NCI-H1436 (cell line): ENCODE results near the gene ACOXL.

Experiments
- DNase-seq: peaks from one replicate; lab custom pipeline; 2025; lab: John Stamatoyannopoulos, UW

The ACOXL gene

DNA sequence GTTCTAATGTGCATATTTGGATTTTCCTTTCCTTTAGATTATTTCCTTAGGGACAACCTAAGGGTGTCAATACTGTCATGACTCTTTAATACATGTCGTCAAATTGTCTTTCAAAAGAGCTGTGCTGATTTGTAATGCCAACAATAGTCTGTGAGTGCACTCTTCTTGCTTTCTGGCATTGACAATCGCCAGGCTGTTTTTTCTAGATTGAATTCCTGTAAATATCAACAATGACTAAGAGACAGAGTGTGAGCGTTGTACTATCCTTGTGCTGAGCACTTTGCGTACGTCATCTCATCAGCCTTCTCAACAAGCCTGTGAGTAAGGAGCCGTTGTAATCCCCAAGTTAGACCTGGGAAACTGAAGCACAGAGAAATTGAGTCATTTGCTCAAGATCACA, 96.0 kb downstream of the ACOXL start:
- DNase-seq = no peak

DNA sequence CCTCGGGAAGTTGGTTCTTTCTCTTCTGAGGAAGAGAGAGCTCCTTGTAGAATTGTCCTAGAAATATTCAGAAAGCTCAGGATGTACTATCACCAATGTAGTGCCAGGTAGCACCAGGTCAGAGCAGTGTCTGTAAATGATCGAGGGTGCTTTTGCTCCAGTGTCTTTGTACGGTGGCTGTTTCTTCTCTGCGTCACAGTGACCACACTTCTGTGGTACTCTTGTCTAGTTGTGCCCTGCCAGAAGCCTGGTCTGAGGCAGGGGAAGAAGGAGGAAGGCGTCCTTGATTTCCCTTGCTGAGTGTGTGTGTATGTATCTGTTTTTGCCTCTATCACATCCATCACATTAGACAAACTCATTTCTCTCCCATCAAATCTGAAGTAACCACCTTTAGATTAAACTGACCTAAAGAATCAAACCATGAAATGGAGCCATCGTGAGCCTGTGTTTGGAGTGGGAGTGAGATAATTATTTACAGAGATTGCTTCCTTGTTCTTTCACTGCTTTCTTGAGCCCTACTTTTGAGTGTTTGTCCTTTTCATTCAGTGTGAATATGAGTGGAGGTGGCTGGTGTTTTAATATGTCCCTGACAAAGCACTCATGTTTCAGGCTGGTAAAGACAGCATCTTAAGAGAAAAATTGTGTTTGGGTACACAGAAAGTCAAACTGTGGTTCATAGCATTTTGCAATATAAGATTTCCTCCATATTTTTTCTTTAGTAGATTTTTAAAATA, 97.2 kb downstream of the ACOXL start:
- no peak for DNase-seq

DNA sequence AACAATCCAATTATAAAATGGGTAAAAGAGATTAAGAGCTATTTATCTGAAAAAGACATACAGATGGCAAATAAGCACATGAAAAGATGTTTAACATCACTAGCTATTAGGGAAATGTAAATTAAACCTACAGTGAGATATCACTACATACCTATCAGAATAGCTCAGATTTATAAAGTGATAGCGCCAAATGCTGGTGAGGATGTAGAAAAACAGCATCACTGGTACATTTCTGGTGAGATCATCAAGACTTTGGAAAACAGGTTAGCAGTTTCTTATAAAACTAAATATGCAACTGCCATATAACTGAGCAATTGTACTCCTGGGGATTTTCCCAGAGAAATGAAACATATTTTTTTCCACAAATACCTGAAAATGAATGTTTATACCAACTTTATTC, 100.4 kb downstream of the ACOXL start:
- no peak for DNase-seq

DNA sequence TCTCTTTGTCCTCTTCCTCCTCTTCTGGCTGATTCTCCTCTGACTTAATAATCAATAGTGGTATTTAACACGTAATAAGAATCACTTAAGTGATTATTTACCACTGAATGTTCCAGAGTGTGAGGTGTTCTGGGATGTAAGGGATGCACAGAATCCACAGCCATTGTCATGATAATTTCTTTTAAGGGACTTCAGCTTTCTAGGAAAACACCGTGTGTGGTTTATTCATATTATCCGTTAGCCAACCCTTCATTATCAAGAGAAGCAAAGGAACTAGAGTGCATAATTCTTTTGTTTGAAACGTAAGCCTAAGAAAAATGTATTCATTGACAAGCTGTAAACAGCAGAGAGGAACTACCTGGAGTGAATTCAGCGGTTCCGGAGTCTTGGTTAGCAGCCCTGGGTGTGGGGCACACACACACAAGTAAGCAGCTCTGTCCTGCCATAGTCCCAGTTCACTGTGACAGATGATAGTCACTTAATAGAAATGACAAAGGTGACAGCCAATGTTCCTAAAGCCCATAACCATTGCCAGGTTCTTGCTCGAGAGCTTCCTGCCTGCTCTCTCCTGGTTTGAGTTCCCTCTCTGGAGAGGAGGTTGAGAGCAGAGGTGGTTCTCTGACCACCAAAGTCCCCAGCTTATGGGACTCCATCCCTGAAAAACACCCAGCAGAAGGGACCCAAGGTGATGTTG, 101.9 kb downstream of the ACOXL start:
- no peak for DNase-seq

DNA sequence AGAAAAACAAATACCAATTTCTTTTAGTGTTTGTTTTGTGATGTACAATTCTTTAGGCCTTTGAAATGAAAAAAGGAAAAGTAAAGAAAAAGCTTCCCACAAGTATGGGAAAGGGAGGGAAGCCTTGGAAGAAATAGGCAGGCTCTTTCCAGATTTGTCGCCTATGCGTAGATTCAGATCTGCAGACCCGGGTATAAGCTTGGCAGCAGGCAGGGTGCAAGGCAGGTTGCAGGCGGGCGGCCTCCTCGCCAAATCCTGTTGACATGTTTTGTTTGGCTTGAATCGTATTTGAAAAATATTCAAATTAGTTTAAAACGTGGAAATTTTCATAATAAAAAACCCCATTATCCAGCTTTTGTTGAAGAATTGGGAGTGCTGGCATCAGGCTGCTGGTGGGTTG, 104.3 kb downstream of the ACOXL start:
- no peak for DNase-seq

DNA sequence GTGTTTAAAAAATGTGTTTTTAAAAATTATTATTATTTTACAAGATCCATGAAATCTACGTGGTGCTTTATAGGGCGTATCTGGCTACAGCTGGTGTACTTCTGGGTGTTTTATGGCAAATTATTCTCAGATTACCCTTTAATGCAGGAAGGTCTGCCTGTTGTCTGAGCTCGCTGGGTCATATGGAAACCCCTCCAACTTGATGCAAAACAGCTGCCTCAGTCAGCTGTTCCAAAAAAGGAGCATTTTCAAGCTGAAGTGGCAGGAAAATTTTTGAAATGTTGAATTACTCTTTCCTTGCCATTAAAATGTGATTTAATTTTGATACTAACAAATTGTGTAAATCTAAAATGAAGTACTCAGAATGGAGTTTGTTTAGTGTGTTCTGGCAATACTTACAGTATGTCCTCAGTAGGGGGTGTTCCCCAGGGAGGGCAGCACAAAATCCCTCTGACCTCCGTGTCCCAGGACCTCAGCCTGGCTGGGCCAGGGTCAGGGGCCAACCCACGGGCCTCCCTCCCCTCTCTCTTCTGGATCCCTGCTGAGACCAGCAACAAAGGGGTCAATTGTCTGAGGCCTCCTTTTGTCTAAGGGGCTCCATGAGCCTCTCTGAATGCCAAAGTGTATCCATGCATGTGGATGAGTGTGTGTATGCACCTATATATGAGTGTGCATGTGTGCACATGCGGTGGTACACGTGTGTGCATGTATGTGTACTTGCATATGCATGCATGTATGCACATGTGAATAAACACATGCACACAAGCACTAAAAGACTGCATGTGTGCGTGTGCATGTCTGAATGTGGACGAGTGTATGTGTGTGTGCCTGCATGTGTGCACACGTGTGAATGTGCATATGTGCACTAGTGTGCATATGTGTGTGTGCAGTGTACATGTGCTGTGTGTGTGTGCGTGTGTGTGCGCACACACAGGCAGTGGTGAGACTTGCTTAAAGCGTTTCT, 105.4 kb downstream of the ACOXL start:
- DNase-seq = no peak

DNA sequence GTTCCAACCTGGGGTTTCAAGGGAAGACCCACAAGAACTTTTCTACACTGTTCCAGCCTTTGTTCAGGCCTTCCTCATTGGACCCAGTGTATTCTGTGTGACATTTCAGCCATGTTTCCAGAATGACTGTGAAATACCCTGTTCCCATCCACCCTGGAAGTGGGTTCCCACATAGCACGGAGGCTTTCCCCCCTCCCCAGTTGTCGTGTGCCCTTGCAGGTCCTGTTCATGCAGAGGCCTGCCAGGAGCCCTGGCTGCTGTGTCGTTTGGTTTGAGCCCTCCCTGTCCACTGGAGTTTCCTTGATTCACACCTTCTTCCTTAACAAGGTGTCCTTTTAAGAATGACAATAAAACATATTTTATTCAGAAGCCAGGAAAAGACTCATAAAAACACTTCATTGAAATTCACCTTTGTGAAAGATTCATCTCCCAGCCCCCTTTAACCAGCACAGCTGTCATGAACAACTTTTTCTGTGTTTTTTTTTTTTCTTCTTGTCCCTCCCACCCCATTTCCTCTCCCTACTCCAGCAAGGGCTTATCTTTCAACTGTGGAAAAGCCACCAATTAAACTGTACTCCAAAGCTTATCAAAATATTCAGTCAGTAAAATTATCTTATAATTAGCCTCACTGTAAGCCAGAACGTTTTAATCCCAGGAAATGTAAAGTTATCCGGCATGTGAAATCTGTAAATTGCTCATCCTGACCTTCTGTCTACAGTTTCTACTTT, 106.4 kb downstream of the ACOXL start:
- no peak for DNase-seq

DNA sequence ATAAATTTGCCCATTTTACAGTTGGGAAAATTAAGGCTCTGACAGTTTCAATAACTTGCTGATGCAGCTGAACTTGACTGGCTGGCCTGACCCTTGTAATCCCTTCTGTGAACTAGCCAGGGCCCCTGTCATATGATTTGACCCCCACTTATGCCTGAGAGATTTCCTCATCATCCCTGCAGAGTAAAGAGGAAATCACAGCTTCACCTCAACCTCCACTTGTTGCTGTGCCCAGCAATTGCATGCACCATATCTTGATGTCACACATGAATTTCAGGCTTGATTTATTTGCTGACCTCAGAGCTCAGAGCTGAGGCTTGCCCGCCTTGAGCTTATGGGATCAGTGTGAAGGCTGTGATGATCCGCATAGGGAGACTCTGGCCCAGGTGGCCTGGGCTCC, 108.1 kb downstream of the ACOXL start:
- DNase-seq = no peak

DNA sequence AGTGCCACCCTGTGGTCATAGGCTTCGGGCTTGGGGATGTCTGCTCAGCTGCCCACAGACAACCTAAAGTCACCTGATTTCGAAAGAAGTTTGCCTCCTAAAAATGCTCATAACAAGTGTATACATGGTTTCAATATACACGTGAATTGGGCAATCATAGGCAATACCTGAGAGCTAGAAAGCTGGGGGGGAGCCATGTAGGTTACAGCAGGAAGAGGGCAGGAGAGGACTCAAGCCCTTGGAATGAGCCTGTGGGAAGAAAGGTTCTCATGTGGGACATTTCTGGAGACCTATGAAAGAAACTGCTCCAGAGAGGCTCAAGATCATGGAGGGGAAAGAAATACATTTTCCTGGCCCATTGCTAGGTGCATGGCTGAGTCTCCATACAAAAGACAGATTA, 109.7 kb downstream of the ACOXL start:
- DNase-seq = no peak

DNA sequence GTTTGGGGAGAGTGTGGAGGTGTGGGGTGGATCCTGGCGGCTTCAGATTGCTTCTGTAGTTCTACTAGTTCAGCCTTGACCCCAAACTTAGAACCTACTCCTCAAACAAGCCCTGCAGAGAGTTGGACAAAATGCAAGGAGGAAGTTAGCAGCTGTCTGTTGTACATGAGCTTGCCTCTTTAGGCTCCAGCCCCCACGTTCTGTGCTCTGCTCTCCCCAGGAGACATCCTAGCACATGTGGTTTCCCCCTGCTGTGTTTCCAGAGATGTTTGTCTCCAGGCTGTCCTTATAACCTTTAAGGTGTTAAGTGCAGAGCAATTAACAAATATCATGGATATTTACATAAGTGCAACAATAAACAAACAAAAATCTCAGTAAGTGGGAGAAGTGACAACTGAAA, 111.1 kb downstream of the ACOXL start:
- no peak for DNase-seq

DNA sequence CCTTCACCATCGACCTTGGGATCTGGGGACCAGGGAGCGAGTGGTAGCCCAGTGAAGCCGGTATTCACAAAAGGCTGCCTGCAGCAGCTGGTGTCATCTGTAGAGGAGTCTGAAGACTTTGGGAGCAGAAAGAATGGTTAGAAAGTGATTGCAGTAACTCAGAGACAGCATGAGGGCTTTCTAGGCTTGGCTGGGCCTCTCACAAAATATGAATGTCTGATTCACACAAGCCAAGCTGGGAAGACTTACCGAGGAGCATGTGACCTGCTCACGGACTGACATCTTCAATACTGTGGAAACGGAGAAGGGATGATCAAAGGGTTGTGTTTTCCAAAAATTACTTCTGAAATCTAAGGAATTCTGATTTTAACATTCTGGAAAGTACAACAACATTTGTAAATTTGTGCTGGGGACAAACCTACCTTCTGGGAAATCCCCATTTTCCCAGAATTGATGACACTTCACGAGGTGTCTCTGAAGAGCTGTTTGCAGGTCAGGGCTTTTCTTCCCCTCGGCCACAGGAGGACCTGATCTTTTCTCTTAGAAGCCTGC, 111.7 kb downstream of the ACOXL start:
- no peak for DNase-seq

DNA sequence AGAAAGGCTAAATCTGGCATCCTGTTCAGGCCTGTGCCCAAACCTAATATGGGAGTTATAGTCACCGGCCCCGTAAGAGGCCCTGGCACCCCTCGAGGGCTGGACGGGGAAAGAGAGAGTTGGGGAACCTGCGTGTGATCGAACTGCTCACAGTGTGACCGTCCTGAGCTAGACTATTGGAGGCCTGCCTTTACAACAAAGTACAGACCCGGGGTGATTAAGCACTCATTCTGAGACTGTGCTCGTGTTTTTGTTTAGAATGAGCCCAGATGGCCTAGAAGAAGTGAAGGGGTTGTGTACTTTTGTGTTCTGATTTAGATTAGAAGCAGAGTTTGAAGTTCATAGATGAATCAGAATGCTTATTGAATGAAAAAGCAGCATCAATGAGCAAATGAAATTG, 115.3 kb downstream of the ACOXL start:
- no peak for DNase-seq

DNA sequence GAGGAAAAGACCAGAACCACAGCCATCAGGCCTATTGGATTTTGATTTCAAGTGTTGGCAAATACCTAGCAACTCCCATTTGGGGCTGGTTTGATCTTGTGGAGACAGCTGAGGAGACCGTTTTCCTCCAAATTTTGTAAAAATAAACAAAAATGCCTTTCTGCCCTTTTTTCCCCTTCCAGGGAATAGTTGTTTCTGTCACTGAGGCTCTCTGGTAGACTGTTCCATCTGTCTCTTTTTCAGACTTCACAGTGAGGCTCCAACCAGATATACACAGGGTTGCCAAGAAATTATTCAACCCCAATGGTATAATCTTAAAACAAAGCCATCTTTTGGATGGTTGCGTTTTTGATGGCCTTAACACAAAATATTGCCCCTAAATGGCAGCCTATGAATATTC, 115.7 kb downstream of the ACOXL start:
- DNase-seq = no peak

DNA sequence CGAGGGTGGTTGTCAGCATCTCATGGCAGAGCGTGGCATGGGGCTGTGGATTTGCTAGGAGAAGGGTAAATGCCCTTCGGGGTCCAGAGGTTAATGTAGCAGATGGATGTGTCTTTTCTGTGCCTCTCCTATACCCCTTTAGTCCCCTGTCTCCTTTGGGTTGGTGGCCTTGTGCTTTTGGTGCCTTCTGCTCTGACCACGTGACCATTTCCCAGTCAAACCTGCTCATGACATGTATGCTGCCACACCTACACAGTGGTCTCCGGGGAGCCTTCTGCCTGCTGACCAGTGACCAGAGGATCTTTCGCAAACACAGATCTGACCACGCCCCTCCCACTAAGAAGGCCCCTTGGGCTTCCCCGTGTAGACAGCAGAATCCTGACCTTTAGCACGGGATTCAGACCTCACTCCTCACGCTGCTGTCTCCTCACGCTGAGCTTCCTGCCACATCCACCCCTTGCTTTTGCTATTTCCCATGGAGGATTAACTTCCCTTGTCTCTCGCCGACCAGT, 116.2 kb downstream of the ACOXL start:
- no peak for DNase-seq

DNA sequence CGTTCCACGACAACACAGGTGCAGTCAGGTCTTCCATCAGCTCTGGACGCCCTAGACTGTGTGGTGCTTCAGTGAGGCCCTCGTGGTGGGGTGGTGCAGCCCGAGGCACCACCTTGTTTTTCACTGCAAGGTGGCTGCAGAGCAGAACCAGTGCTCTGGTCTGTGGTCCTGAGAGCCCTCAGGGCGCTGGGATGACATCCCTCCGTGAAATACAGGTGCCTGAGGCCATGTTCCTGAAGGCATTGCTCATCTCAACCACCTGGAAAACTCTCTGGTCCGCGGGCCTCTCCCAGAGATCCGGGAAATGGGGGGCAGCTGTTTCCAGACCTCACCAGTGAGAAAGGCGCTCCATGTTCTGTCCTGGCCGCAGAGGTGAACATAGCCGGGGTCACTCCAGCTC, 119.2 kb downstream of the ACOXL start:
- DNase-seq = no peak

DNA sequence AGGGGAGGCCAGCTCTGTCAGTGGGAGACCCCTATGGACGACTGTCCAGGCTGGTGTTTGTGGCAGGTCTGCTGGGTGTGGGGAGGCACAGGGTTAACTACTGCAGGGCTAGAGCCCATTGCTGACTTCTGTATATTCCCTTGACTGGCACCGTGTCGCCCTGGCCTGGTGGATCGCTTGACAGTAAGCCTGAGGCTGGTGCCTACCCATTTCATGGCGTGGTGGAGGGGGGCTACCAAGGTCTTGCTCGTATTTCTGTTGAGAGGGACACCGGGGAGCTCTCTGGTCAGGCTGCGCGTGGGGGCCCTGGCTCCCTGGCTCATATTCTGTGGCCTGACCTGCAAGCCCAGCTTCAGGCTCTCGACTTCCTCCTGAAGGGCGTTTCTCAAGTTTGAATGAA, 119.7 kb downstream of the ACOXL start:
- DNase-seq = no peak

DNA sequence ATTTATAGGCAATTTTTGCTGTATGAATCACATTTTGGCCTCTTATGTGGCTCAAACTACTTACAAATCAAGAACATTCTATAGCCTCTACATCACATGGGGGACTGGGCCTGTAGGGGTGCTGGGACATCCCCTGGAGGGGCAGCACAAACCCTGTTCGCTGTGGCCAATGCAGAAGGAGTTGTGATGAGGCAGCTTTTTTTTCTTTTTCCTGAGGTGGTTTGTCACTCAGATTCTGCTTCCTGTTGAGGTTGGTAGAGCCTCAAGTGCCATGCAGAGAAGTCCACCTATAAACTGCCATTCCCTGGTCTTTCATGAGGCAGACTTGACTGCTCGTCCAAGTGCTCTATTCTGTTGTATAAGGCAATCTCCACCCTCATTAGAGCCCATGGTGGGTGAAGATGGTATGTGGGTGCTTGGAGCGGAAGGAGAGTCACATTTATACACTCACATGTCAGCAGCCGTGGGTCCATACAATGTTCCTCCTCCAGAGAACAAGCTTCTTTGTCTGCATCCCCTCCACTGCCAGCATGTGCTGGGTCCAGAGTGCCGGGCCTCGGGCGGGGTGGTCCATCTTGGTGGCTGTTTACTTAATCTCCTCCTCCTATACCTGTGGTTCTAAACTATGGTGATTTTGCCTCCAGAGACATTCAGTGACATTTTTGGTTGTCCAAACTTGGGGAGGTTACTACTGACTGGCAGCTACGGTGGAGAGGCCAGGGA, 120.3 kb downstream of the ACOXL start:
- DNase-seq = no peak

DNA sequence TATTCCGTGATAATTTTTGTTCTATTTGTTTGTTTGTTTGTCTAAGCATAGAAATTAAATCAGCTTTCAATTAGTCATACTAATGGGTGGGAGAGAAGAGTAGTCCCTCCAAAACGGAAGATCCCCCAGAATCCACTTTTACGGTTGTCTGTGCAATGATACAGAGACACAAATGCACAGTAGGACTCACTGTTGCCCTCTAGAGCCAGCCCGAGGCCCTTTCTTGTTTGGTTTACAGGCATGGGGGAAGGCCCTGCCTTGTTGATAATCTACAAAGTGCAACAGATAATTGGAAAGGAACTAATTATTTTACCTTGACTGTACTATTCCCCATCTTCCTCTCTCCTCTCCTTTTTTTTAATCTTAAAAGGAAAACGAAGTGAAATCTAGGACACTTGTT, 121.1 kb downstream of the ACOXL start:
- peak; percentile 8 for DNase-seq

DNA sequence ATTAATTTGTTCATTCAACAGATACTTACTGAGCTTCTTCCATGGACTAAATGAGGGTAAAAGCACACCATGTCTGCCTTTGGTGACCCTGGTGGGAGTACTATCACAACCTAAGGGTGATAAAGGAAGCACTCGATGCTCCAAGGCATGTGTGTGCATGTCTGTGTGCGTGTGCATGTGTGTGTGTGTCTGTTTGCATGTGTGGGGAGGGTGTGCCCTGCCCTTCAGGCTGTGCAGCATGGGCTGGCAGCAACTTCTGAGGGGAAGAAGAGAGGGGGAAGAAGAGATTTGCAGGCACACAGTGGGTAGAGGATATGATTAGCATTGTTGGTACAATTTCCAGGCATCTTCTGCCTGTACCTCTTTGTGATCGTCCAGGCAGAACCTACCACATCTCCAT, 121.6 kb downstream of the ACOXL start:
- no peak for DNase-seq

DNA sequence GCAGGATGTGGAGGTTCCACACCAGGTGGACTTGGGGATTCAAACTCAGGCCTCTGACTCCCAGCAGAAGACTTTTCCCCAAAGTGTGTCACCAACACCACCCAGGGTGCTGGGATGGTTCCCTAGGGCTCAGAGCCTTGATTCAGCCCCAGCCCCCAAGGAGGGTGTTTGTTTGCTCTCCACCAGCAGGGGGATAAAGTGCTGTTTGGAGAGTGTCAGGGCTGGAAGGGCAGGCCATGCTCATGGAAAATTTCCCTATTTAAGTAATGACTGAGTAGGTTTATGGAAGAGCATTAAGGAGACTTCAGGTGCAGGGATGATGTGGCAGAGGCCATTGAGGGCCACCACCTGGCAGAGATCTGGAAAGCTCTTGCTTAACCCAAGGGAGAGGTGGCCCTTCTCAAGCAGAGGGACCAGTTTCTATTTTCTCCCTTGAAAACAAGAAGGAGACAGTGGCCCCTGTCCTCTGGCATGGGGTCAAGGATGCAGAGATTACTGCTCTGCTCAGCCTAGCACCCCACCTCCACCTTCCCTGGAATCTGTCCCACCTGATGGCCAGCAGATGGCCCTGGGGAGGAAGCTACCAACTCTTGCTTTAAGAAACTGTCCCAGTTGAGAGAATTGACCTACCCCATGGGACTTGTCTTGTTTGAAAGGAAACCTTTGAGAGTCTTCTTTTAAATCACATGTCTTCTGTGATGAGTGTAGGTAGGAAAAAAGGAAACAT, 122.1 kb downstream of the ACOXL start:
- DNase-seq = no peak
